Liver (tissue), 9 donors: ENCODE data around the gene PDE9A. TPM values are rescaled to one million over a fixed set of nuclear protein-coding genes. Genes with fewer than 3 reads are reported as not detected.

Experiments
- DNase-seq: peaks from one replicate; pipeline ENCODE4 v3.0.0-alpha.2; 2017; ENCODE audit warnings: low spot score
- H3K27ac ChIP-seq, 2 donors: one replicate each; pipeline ENCODE4 v1.7.0; 2013; ENCODE audit warnings: inconsistent platforms in 2 of 2, low read length in 2 of 2, control low read depth in 1 of 2, low read depth in 1 of 2, mild to moderate bottlenecking in 1 of 2
- H3K27me3 ChIP-seq, 4 donors: one replicate each; pipeline versions ENCODE4 v1.6.1 to v1.7.0; 2013; ENCODE audit warnings: low read length in 3 of 4, inconsistent platforms in 1 of 4, mild to moderate bottlenecking in 1 of 4, moderate library complexity in 1 of 4; ENCODE audit not compliant: control insufficient read depth in 4 of 4, insufficient read depth in 4 of 4
- H3K36me3 ChIP-seq, 4 donors: one replicate each; pipeline versions ENCODE4 v1.6.1 to v1.7.0; 2013; ENCODE audit warnings: low read length in 3 of 4, mild to moderate bottlenecking in 3 of 4, low read depth in 1 of 4, moderate library complexity in 1 of 4; ENCODE audit not compliant: control insufficient read depth in 4 of 4, insufficient read depth in 3 of 4
- H3K4me1 ChIP-seq, 4 donors: one replicate each; pipeline versions ENCODE4 v1.6.1 to v1.7.0; 2013; ENCODE audit warnings: low read length in 3 of 4, mild to moderate bottlenecking in 3 of 4, moderate library complexity in 1 of 4; ENCODE audit not compliant: control insufficient read depth in 4 of 4, insufficient read depth in 4 of 4
- H3K4me3 ChIP-seq, 3 donors: one replicate each; pipeline versions ENCODE4 v1.6.1 to v1.7.0; 2013; ENCODE audit warnings: low read length in 3 of 3, control low read depth in 1 of 3, low read depth in 1 of 3, mild to moderate bottlenecking in 1 of 3
- H3K9ac ChIP-seq, 2 donors: one replicate each; pipeline ENCODE4 v1.7.0; 2013; ENCODE audit warnings: low read length in 2 of 2, mild to moderate bottlenecking in 2 of 2, moderate library complexity in 2 of 2, control low read depth in 1 of 2, low read depth in 1 of 2
- H3K9me3 ChIP-seq, 4 donors: one replicate each; pipeline versions ENCODE4 v1.6.1 to v1.7.0; 2013; ENCODE audit warnings: low read length in 3 of 4; ENCODE audit not compliant: control insufficient read depth in 4 of 4
- EGR1 ChIP-seq, 2 donors: IDR thresholded peaks; 2 replicates each; pipeline ENCODE4 v1.6.1; 2016 to 2018; ENCODE audit warnings: antibody characterized with exemption in 2 of 2, low read depth in 2 of 2
- FOXA1 ChIP-seq: IDR thresholded peaks from 2 replicates; pipeline ENCODE4 v1.6.1; 2016; ENCODE audit warnings: antibody characterized with exemption
- FOXA2 ChIP-seq: IDR thresholded peaks from 2 replicates; pipeline ENCODE4 v1.6.1; 2016; ENCODE audit warnings: antibody characterized with exemption
- GABPA ChIP-seq, 2 donors: IDR thresholded peaks in 1 of 2; conservative IDR thresholded peaks in 1 of 2; 2 replicates each; pipeline ENCODE4 v1.6.1; 2016; ENCODE audit warnings: antibody characterized with exemption in 2 of 2, mild to moderate bottlenecking in 1 of 2, moderate library complexity in 1 of 2
- HNF4A ChIP-seq, 2 donors: conservative IDR thresholded peaks; 2 replicates each; pipeline ENCODE4 v1.6.1; 2016; ENCODE audit warnings: antibody characterized with exemption in 2 of 2, mild to moderate bottlenecking in 2 of 2
- HNF4G ChIP-seq: IDR thresholded peaks from 2 replicates; pipeline ENCODE4 v1.6.1; 2016; ENCODE audit warnings: antibody characterized with exemption
- JUND ChIP-seq, 2 donors: IDR thresholded peaks; 2 replicates each; pipeline ENCODE4 v1.6.1; 2016; ENCODE audit warnings: antibody characterized with exemption in 2 of 2
- NR2F2 ChIP-seq: IDR thresholded peaks from 2 replicates; pipeline ENCODE4 v1.6.1; 2016; ENCODE audit warnings: antibody characterized with exemption
- RAD21 ChIP-seq, 2 donors: IDR thresholded peaks; 2 replicates each; pipeline ENCODE4 v1.6.1; 2016; ENCODE audit warnings: antibody characterized with exemption in 2 of 2, mild to moderate bottlenecking in 2 of 2
- RXRA ChIP-seq, 2 donors: IDR thresholded peaks; 2 replicates each; pipeline ENCODE4 v1.6.1; 2017 to 2018; ENCODE audit warnings: antibody characterized with exemption in 2 of 2, mild to moderate bottlenecking in 1 of 2
- SP1 ChIP-seq: IDR thresholded peaks from 2 replicates; pipeline ENCODE4 v1.6.1; 2018; ENCODE audit warnings: antibody characterized with exemption, mild to moderate bottlenecking
- TAF1 ChIP-seq: conservative IDR thresholded peaks from 2 replicates; pipeline ENCODE4 v1.6.1; 2016; ENCODE audit warnings: antibody characterized with exemption, mild to moderate bottlenecking
- YY1 ChIP-seq: IDR thresholded peaks from 2 replicates; pipeline ENCODE4 v1.6.1; 2016; ENCODE audit warnings: antibody characterized with exemption, mild to moderate bottlenecking
- WGBS: extraction: QIAGEN DNeasy Blood & Tissue Kit; methylation state at CpG from one replicate; pipeline ENCODE4 v1.1.7; 2013; 5-methylcytosine and 5-hydroxymethylcytosine counted together
- polyA plus RNA-seq, 2 donors: library from polyadenylated mRNA; stranded (reverse) in 1 of 2; unstranded in 1 of 2; fragments of 200-250 nt in 1 of 2; fragments of >200 nt in 1 of 2; fragmentation: Nextera tagmentation in 1 of 2; extraction: Ambion mirVana in 1 of 2; gene quantifications; one replicate each; pipeline versions ENCODE4 v1.2.1 to v1.2.3, GENCODE V29; 2013 to 2015
- total RNA-seq, 2 donors: library from RNA; depleted of rRNA; stranded (reverse); fragments of >200 nt; gene quantifications; one replicate each; pipeline ENCODE4 v1.2.3, GENCODE V29; 2014
- TF ChIP-seq, protein P1 (sequence below): fragments of 150-350 bp; IDR thresholded peaks from 2 replicates; pipeline ENCODE4 v1.5.1; 2017; ENCODE audit warnings: improper control_type of control experiment, low read depth, low read length; ENCODE audit not compliant: missing input control
- TF ChIP-seq, protein P2 (sequence below): IDR thresholded peaks from 2 replicates; pipeline ENCODE4 v1.6.1; 2016; ENCODE audit warnings: antibody characterized with exemption
- TF ChIP-seq, protein P3 (sequence below): IDR thresholded peaks from 2 replicates; pipeline ENCODE4 v1.6.1; 2016; ENCODE audit warnings: antibody characterized with exemption
- TF ChIP-seq, protein P4 (sequence below): IDR thresholded peaks from 2 replicates; pipeline ENCODE4 v1.6.1; 2016; ENCODE audit warnings: antibody characterized with exemption
- donor health status: healthy.
- donor health status: healthy.
- donor health status: healthy.
- donor health status: healthy.
- donor health status: healthy.

Gene PDE9A
- total and polyA plus RNA-seq, 4 donors = 1.5 to 4.2 (median 2.7) TPM

DNA sequence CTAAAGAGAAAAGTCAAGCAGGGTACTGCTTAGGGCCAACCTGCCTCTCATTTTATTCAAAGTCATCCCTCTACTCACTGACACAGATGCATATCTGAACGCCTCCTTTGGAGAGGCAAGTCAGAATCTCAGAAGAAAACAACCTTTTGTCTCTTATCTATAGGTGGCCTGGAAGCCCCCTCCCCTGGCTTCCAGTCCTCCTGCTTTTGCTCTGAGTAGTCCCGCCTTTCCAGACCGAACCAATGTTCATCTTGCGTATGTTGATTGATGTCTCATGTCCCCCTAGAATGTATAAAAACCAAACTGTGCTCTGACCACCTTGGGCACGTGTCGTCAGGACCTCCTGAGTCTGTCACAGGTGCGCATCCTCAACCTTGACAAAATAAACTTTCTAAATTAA, 144.1 kb downstream of the PDE9A start:
- WGBS = 90% methylated on average over 7 of the region's 7 CpGs
- Histone ChIP-seq H3K27ac (no peak overlapping the region), H3K27me3 (no peaks in the 10 kb centered on the region), H3K9me3 (no peaks in the 10 kb centered on the region), H3K4me3 (no peak overlapping the region), H3K9ac (no peak overlapping the region), H3K36me3 (no peaks in the 10 kb centered on the region), H3K4me1 (no peaks in the 10 kb centered on the region)
- TF ChIP-seq EGR1 (IDR thresholded peaks at IDR 0.05; ENCODE audit: low read depth in 2 of 2) (no peak), YY1 (no peak)
- DNase-seq = no peak

DNA sequence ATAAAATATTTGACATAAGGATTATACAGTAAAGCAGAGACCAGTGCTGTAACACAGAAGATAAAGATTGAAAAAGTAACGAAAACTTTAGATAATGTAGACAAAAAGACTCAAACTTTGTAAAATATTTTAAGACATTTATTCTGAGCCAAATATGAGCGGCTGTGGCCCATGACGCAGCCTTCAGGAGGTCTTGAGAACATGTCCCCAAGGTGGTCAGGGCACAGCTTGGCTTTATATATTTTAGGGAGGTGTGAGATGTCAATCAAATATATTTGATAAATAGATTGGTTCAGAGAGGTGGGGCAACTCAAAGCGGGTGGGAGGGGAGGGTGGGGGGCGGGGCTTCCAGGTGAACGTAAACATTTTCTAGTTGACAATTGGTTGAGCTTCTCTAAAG, 144.7 kb downstream of the PDE9A start:
- 83% methylated on average over 6 of the region's 6 CpGs for WGBS
- Histone ChIP-seq H3K4me1 (no peaks in the 10 kb centered on the region), H3K9ac (no peak overlapping the region), H3K9me3 (no peaks in the 10 kb centered on the region), H3K4me3 (no peak overlapping the region), H3K36me3 (no peaks in the 10 kb centered on the region), H3K27ac (no peak overlapping the region), H3K27me3 (no peaks in the 10 kb centered on the region)
- DNase-seq = no peak
- TF ChIP-seq RXRA (IDR thresholded peaks at IDR 0.05) = no peak
- no peak for TF ChIP-seq JUND (IDR thresholded peaks at IDR 0.05)
- TF ChIP-seq FOXA1 = no peak
- no peak for TF ChIP-seq GABPA (IDR thresholded peaks at IDR 0.05 in 1 of 2, conservative IDR thresholded peaks at IDR 0.05 in 1 of 2)
- TF ChIP-seq, protein P1, sequence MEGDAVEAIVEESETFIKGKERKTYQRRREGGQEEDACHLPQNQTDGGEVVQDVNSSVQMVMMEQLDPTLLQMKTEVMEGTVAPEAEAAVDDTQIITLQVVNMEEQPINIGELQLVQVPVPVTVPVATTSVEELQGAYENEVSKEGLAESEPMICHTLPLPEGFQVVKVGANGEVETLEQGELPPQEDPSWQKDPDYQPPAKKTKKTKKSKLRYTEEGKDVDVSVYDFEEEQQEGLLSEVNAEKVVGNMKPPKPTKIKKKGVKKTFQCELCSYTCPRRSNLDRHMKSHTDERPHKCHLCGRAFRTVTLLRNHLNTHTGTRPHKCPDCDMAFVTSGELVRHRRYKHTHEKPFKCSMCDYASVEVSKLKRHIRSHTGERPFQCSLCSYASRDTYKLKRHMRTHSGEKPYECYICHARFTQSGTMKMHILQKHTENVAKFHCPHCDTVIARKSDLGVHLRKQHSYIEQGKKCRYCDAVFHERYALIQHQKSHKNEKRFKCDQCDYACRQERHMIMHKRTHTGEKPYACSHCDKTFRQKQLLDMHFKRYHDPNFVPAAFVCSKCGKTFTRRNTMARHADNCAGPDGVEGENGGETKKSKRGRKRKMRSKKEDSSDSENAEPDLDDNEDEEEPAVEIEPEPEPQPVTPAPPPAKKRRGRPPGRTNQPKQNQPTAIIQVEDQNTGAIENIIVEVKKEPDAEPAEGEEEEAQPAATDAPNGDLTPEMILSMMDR = no peak
- TF ChIP-seq HNF4A (conservative IDR thresholded peaks at IDR 0.05) = no peak
- no peak for TF ChIP-seq RAD21 (IDR thresholded peaks at IDR 0.05)
- no peak for TF ChIP-seq NR2F2
- TF ChIP-seq YY1 = no peak
- TF ChIP-seq, protein P2, sequence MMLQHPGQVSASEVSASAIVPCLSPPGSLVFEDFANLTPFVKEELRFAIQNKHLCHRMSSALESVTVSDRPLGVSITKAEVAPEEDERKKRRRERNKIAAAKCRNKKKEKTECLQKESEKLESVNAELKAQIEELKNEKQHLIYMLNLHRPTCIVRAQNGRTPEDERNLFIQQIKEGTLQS = no peak
- no peak for TF ChIP-seq HNF4G

DNA sequence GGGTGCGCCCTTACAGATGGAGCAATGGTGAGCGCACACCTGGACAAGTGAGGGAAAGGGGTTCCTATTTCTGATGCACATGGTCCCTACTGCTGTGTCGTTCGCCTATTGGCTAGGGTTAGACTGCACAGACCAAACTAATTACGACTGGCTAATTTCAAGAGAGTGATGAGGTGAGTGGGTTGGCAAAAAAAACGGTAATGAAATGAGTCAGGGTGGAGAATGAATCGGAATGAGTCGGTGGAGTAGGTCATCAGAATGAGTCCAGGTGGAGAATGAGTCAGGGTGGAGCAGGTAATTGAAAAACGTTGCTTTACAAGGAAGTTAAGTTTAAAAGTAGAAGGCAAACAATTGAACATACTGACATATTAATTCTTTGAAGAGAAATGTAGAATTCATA, 146.1 kb downstream of the PDE9A start:
- Histone ChIP-seq H3K4me1 (no peaks in the 10 kb centered on the region), H3K4me3 (no peak overlapping the region), H3K27ac (no peak overlapping the region), H3K9me3 (no peaks in the 10 kb centered on the region), H3K27me3 (no peaks in the 10 kb centered on the region), H3K9ac (no peak overlapping the region), H3K36me3 (no peaks in the 10 kb centered on the region)
- 79% methylated on average over 9 of the region's 9 CpGs for WGBS
- DNase-seq = no peak
- TF ChIP-seq SP1 = no peak
- TF ChIP-seq HNF4G = no peak
- TF ChIP-seq YY1 = no peak

DNA sequence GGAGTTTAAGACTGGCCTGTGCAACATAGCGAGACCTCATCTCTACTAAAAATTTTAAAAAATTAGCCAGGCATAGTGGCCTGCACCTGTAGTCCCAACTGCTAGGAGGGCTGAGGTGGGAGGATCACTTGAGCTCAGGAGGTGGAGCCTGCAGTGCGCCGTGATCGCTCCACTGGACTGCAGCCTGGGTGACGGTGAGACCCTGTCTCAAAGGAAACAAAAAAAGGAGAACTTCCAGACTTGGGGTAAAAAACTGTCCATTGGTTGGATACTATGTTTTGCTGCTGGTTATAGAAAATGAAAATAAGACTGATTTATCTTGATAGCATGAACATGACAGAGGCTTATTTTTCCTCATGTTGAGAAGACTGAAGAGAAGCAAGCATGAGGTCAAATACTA, 146.5 kb downstream of the PDE9A start:
- H3K27me3 ChIP-seq = no peaks in the 10 kb centered on the region
- H3K4me1 ChIP-seq = no peaks in the 10 kb centered on the region
- DNase-seq = no peak
- no peaks in the 10 kb centered on the region for H3K36me3 ChIP-seq
- no peak overlapping the region for H3K9ac ChIP-seq
- 86% methylated on average over 5 of the region's 5 CpGs for WGBS
- no peak overlapping the region for H3K27ac ChIP-seq
- no peak overlapping the region for H3K4me3 ChIP-seq
- no peaks in the 10 kb centered on the region for H3K9me3 ChIP-seq
- TF ChIP-seq NR2F2 (no peak), GABPA (IDR thresholded peaks at IDR 0.05 in 1 of 2, conservative IDR thresholded peaks at IDR 0.05 in 1 of 2) (no peak), RXRA (IDR thresholded peaks at IDR 0.05) (no peak), TAF1 (no peak), HNF4G (no peak), RAD21 (IDR thresholded peaks at IDR 0.05) (no peak), FOXA2 (no peak), FOXA1 (no peak)
- TF ChIP-seq, protein P3, sequence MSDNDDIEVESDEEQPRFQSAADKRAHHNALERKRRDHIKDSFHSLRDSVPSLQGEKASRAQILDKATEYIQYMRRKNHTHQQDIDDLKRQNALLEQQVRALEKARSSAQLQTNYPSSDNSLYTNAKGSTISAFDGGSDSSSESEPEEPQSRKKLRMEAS = no peak
- TF ChIP-seq, protein P4, sequence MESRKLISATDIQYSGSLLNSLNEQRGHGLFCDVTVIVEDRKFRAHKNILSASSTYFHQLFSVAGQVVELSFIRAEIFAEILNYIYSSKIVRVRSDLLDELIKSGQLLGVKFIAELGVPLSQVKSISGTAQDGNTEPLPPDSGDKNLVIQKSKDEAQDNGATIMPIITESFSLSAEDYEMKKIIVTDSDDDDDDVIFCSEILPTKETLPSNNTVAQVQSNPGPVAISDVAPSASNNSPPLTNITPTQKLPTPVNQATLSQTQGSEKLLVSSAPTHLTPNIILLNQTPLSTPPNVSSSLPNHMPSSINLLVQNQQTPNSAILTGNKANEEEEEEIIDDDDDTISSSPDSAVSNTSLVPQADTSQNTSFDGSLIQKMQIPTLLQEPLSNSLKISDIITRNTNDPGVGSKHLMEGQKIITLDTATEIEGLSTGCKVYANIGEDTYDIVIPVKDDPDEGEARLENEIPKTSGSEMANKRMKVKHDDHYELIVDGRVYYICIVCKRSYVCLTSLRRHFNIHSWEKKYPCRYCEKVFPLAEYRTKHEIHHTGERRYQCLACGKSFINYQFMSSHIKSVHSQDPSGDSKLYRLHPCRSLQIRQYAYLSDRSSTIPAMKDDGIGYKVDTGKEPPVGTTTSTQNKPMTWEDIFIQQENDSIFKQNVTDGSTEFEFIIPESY = no peak
- TF ChIP-seq, protein P2 = no peak
- TF ChIP-seq, protein P1 = no peak
